Left ventricle myocardium inferior (tissue), 1 donor: ENCODE results near the gene NCOR2. TPM values are rescaled to one million over a fixed set of nuclear protein-coding genes. Genes with fewer than 3 reads are reported as not detected.

Source experiments
- DNase-seq: peaks from one replicate; pipeline ENCODE4 v3.0.0-alpha.2; 2020
- H3K27ac ChIP-seq: fragments of 200-600 bp; replicated peaks from 2 replicates; pipeline ENCODE4 v1.8.0; 2021
- H3K27me3 ChIP-seq: fragments of 200-600 bp; 2 replicates; pipeline ENCODE4 v1.8.0; 2021; ENCODE audit warnings: low read depth
- H3K36me3 ChIP-seq: fragments of 200-600 bp; 2 replicates; pipeline ENCODE4 v1.8.0; 2021
- H3K4me1 ChIP-seq: fragments of 200-600 bp; 2 replicates; pipeline ENCODE4 v1.8.0; 2021
- H3K4me3 ChIP-seq: fragments of 200-600 bp; 2 replicates; pipeline ENCODE4 v1.8.0; 2021; ENCODE audit warnings: mild to moderate bottlenecking, moderate library complexity
- H3K9me3 ChIP-seq: fragments of 200-600 bp; replicated peaks from 2 replicates; pipeline ENCODE4 v1.8.0; 2021
- intact Hi-C: fragments of 100-400 bp; cut with micrococcal nuclease; formaldehyde crosslinking; loops from one replicate; pipeline ENCODE4 v1.11.0; 2022
- total RNA-seq: library from RNA; stranded (reverse); fragmentation: NEBNext Ultra II Directional; extraction: Animal tissue kit (Norgen Biotek cat#: 25700); gene quantifications from one replicate; pipeline ENCODE4 v1.2.1, GENCODE V29; 2021
- TF ChIP-seq, protein P1 (sequence below): fragments of 200-600 bp; IDR thresholded peaks from 2 replicates; pipeline ENCODE4 v1.8.0; 2021; ENCODE audit warnings: antibody characterized with exemption, mild to moderate bottlenecking, borderline replicate concordance
- donor health status: DM: no; HTN: yes; CAD: no; lungs with severe emphysema.

The NCOR2 gene
- total RNA-seq, 1 donor from 2014 or later, result 152 TPM

DNA sequence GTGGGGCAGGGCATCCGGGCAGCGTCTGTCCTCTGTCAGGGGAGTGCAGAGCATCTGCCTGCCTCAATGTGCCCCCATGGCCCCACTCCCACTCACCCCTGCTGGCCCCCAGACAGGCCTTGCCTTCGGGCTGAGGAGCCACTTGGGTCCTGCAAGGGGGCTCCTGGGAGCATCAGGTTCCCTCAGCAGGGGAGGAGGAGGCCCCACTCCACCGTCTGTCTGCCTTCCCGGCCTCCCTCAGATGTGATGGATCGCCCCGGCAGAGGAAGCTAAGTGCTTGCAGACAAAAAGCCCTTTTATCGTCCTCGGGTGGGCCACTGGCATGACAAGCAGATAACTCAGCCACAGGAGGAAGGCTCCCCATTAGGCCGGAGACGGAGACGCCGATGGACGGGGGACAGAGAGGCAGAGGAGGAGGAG lies 35.1 kb downstream of the NCOR2 start:
- Histone ChIP-seq H3K27ac (no peak overlapping the region), H3K4me3 (no peak overlapping the region), H3K36me3 (peaks cover 10% of the 10 kb centered on the region), H3K9me3 (no peaks in the 10 kb centered on the region), H3K4me1 (peaks cover 66% of the 10 kb centered on the region), H3K27me3 (no peaks in the 10 kb centered on the region)
- no peak for DNase-seq
- TF ChIP-seq, protein P1, sequence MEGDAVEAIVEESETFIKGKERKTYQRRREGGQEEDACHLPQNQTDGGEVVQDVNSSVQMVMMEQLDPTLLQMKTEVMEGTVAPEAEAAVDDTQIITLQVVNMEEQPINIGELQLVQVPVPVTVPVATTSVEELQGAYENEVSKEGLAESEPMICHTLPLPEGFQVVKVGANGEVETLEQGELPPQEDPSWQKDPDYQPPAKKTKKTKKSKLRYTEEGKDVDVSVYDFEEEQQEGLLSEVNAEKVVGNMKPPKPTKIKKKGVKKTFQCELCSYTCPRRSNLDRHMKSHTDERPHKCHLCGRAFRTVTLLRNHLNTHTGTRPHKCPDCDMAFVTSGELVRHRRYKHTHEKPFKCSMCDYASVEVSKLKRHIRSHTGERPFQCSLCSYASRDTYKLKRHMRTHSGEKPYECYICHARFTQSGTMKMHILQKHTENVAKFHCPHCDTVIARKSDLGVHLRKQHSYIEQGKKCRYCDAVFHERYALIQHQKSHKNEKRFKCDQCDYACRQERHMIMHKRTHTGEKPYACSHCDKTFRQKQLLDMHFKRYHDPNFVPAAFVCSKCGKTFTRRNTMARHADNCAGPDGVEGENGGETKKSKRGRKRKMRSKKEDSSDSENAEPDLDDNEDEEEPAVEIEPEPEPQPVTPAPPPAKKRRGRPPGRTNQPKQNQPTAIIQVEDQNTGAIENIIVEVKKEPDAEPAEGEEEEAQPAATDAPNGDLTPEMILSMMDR, result no peak
- intact Hi-C loops, result no loop called here

DNA sequence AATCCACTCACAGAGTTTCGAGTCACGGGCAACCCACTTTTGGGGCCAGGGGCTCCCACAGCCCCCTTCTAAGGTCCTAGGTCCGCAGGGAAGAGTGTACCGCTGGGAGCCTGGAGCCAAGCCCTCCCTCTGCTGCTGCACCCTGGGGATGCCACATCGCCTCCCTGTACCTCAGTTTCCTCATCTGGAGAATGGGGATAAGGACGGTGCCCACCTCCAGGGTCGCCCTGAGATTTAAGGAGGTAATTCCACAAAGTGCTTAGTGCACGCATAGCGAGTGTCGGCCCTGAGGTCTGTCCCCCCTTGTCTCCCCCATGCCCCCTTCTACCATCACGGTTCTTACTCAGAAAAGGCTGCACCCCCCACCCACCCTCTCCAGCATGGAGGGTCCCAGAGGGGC lies 35.5 kb downstream of the NCOR2 start:
- no peak for DNase-seq
- Histone ChIP-seq H3K27me3 (no peaks in the 10 kb centered on the region), H3K4me3 (no peak overlapping the region), H3K4me1 (peaks cover 64% of the 10 kb centered on the region), H3K36me3 (peaks cover 10% of the 10 kb centered on the region), H3K9me3 (no peaks in the 10 kb centered on the region), H3K27ac (no peak overlapping the region)
- intact Hi-C loops, result no loop called here
- TF ChIP-seq, protein P1, result no peak

DNA sequence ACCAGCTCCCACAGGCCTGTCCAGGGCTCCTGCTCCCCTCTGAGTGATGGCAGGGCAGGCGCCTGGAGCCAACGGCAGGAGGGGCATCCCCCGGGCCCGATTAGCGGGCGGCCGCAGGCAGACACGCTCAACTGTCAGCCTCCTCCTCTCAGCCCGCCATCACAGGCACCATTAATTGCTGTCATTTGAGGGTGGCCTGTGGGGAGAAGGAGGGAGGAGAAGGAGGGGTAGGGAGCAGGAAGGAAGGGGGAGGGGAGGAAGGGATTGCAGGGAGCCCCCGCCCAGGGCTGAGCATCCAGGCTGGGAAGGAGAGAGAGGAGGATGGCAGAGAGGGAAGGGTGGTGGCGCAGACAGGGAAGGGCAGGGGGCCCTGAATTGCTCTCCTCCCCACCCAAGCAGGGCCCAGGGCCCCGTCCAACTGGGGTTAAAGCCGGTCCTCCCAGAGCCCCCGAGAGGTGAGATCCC lies 36.1 kb downstream of the NCOR2 start:
- H3K27ac ChIP-seq, result peak overlapping the region; percentile 62
- no peaks in the 10 kb centered on the region for H3K27me3 ChIP-seq
- intact Hi-C loops, result no loop called here
- peaks cover 58% of the 10 kb centered on the region for H3K4me1 ChIP-seq
- H3K4me3 ChIP-seq, result no peak overlapping the region
- TF ChIP-seq, protein P1, result no peak
- no peaks in the 10 kb centered on the region for H3K9me3 ChIP-seq
- peaks cover 10% of the 10 kb centered on the region for H3K36me3 ChIP-seq
- DNase-seq, result no peak

DNA sequence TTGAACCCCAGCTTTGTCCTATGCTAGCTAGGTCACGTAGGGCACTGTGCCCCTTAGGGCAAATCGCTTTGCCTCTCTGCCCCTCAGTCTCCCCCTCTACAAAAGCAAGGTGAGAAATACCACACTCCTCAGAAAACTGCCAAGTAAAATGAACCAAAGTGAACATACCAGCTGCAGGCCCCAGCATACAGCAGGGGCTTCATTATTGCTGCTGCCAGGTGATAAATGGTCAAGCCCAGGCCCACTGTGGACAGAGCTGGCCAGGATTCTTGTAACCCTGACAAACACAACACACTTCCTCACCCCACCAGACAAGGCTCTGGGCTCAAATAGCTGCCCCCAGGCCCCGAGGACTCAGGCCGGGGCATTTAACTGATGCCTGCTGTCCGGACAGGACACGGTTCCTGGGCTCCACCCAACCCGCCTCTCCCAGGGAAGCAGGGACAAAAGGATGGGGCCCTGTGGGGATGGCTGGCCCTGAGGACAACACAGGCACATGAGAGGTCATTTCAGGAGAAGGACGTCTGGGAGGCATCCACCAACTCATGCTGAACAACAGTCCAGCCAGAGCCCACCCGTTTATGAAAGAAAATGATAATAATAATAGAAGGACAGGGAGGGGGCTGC lies 36.7 kb downstream of the NCOR2 start:
- TF ChIP-seq, protein P1, result no peak
- H3K27me3 ChIP-seq, result no peaks in the 10 kb centered on the region
- H3K4me1 ChIP-seq, result peaks cover 58% of the 10 kb centered on the region
- no peak overlapping the region for H3K4me3 ChIP-seq
- intact Hi-C loops, result no loop called here
- no peaks in the 10 kb centered on the region for H3K9me3 ChIP-seq
- peak overlapping the region; percentile 62 for H3K27ac ChIP-seq
- no peak for DNase-seq
- H3K36me3 ChIP-seq, result peaks cover 10% of the 10 kb centered on the region

DNA sequence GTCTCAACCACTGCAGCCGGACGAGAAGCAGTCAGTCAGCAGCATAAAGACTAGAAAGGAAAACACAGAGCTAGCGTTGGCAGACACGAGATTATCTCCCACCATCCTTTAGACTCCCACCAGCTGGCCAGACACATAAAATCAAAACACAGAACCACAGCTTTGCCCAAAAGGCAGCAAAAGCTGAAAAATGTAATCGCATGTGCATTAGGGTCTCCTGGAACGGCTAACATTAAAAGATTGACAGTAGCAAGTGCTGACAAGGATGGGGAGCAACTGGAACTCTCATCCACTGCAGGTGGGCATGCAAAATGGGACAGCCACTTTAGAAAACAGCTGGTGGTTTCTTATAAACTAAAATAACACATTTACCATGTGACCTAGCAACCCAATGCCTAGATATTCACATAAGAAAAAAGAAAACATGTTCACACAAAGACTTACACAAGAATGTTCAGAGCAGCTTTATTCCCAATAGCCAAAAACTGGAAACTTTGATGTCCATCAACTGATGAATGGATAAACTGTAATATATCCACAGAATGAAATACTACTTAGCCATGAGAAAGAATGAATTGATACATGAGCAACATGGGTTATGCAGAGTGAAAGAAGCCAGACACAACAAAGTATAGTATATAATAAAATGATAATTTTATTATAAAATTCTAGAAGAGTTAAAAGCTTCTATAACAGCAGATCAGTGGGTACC lies 37.7 kb downstream of the NCOR2 start:
- Histone ChIP-seq H3K27ac (no peak overlapping the region), H3K4me3 (no peak overlapping the region), H3K9me3 (no peaks in the 10 kb centered on the region), H3K36me3 (peaks cover 8% of the 10 kb centered on the region), H3K4me1 (peaks cover 66% of the 10 kb centered on the region), H3K27me3 (no peaks in the 10 kb centered on the region)
- intact Hi-C loops, result no loop called here
- TF ChIP-seq, protein P1, result no peak
- DNase-seq, result no peak
